HG03378 (cell line): ENCODE data around the gene ZNF629.

ENCODE experiments used
- ATAC-seq: cut with Tn5 transposase; IDR thresholded peaks from one replicate; pipeline ENCODE4 v1.9.1; 2021; ENCODE audit warnings: mild to moderate bottlenecking, moderate library complexity; ENCODE audit not compliant: unreplicated experiment

The ZNF629 gene

GRCh38 chr16:30786115-30786935 lies 680 bp downstream of the ZNF629 start:
- ATAC-seq = no peak

- no peak for ATAC-seq
Measured at GRCh38 chr16:30785126-30786106, 1.6 kb downstream of the ZNF629 start.

GRCh38 chr16:30784215-30784614 lies 2.8 kb downstream of the ZNF629 start:
- ATAC-seq = no peak

GRCh38 chr16:30783280-30784109 lies 3.5 kb downstream of the ZNF629 start:
- ATAC-seq = no peak

- ATAC-seq = no peak
Measured at GRCh38 chr16:30782486-30783279, 4.3 kb downstream of the ZNF629 start.

GRCh38 chr16:30780549-30780948 lies 6.5 kb downstream of the ZNF629 start:
- ATAC-seq = no peak

- ATAC-seq = no peak
Measured at GRCh38 chr16:30780021-30780420, 7.0 kb downstream of the ZNF629 start.

GRCh38 chr16:30779596-30779995 lies 7.4 kb downstream of the ZNF629 start:
- ATAC-seq = no peak

- no peak for ATAC-seq
Measured at GRCh38 chr16:30778549-30779244, 8.3 kb downstream of the ZNF629 start.

GRCh38 chr16:30777591-30778297 lies 9.3 kb downstream of the ZNF629 start:
- ATAC-seq = no peak

- peak; percentile 47 for ATAC-seq
Measured at GRCh38 chr16:30775392-30776188, 11.4 kb downstream of the ZNF629 start.

- ATAC-seq = peak; percentile 8
Measured at GRCh38 chr16:30775131-30775391, 11.9 kb downstream of the ZNF629 start.

GRCh38 chr16:30774367-30775130 lies 12.5 kb downstream of the ZNF629 start:
- no peak for ATAC-seq

GRCh38 chr16:30773826-30774225 lies 13.2 kb downstream of the ZNF629 start:
- no peak for ATAC-seq

- ATAC-seq = no peak
Measured at GRCh38 chr16:30771726-30772125, 15.3 kb downstream of the ZNF629 start.

- no peak for ATAC-seq
Measured at GRCh38 chr16:30769379-30770089, 17.5 kb downstream of the ZNF629 start.
